T-helper 1 cell treated with Interleukin-12 subunit alpha and Interleukin-12 subunit beta and Interleukin-4 antibody, amounts not matched to agents 30 μg/mL and 1 μg/mL, for 36 hours (primary cell): Measurements from ENCODE around the gene KIAA0513.
"Not testable (repeated sequence)": the region's sequence is repeated elsewhere in the genome, so short reads cannot be mapped to it uniquely, and the experiment has no call there.

Experiments used
- H3K27ac Mint-ChIP-seq: one replicate; pipeline ENCODE4 v1.8.0; 2021; ENCODE audit warnings: mild to moderate bottlenecking, mixed read lengths
- H3K27me3 Mint-ChIP-seq: one replicate; pipeline ENCODE4 v1.8.0; 2021; ENCODE audit warnings: low read depth, mixed read lengths
- H3K36me3 Mint-ChIP-seq: one replicate; pipeline ENCODE4 v1.8.0; 2021; ENCODE audit warnings: low read depth, mixed read lengths
- H3K4me1 Mint-ChIP-seq: one replicate; pipeline ENCODE4 v1.8.0; 2021; ENCODE audit warnings: low read depth, mixed read lengths
- H3K4me3 Mint-ChIP-seq: one replicate; pipeline ENCODE4 v1.8.0; 2021; ENCODE audit warnings: mild to moderate bottlenecking, moderate library complexity, mixed read lengths
- H3K9me3 Mint-ChIP-seq: one replicate; pipeline ENCODE4 v1.8.0; 2021; ENCODE audit warnings: mixed read lengths

KIAA0513 gene

GRCh38 chr16:85031451-85031850 is 3.9 kb downstream of the KIAA0513 start:
- H3K4me1 Mint-ChIP-seq = peaks cover 27% of the 10 kb centered on the region
- no peak overlapping the region for H3K27ac Mint-ChIP-seq
- H3K4me3 Mint-ChIP-seq = no peak overlapping the region
- no peaks in the 10 kb centered on the region for H3K36me3 Mint-ChIP-seq
- no peaks in the 10 kb centered on the region for H3K27me3 Mint-ChIP-seq
- H3K9me3 Mint-ChIP-seq = no peaks in the 10 kb centered on the region

- not testable (repeated sequence) for H3K4me3 Mint-ChIP-seq, H3K9me3 Mint-ChIP-seq, H3K27me3 Mint-ChIP-seq, H3K36me3 Mint-ChIP-seq, H3K27ac Mint-ChIP-seq
- H3K4me1 Mint-ChIP-seq = peaks cover 23% of the 10 kb centered on the region
Observed at GRCh38 chr16:85032187-85032586, 4.6 kb downstream of the KIAA0513 start.

GRCh38 chr16:85033171-85033570 is 5.6 kb downstream of the KIAA0513 start:
- Mint-ChIP-seq H3K4me3 (no peak overlapping the region), H3K27me3 (no peaks in the 10 kb centered on the region), H3K36me3 (peaks cover 3% of the 10 kb centered on the region), H3K9me3 (no peaks in the 10 kb centered on the region), H3K27ac (no peak overlapping the region), H3K4me1 (peaks cover 21% of the 10 kb centered on the region)

- H3K9me3 Mint-ChIP-seq = no peaks in the 10 kb centered on the region
- H3K36me3 Mint-ChIP-seq = peaks cover 3% of the 10 kb centered on the region
- H3K27ac Mint-ChIP-seq = no peak overlapping the region
- no peak overlapping the region for H3K4me3 Mint-ChIP-seq
- no peaks in the 10 kb centered on the region for H3K27me3 Mint-ChIP-seq
- peaks cover 5% of the 10 kb centered on the region for H3K4me1 Mint-ChIP-seq
Observed at GRCh38 chr16:85034591-85035433, 7.2 kb downstream of the KIAA0513 start.

- H3K36me3 Mint-ChIP-seq = peaks cover 3% of the 10 kb centered on the region
- H3K27me3 Mint-ChIP-seq = no peaks in the 10 kb centered on the region
- peaks cover 3% of the 10 kb centered on the region for H3K4me1 Mint-ChIP-seq
- H3K4me3 Mint-ChIP-seq = no peak overlapping the region
- H3K9me3 Mint-ChIP-seq = no peaks in the 10 kb centered on the region
- H3K27ac Mint-ChIP-seq = no peak overlapping the region
Observed at GRCh38 chr16:85036236-85037049, 8.8 kb downstream of the KIAA0513 start.

- Mint-ChIP-seq H3K27ac (no peak overlapping the region), H3K9me3 (no peaks in the 10 kb centered on the region), H3K4me1 (no peaks in the 10 kb centered on the region), H3K4me3 (no peak overlapping the region), H3K27me3 (no peaks in the 10 kb centered on the region), H3K36me3 (peaks cover 3% of the 10 kb centered on the region)
Observed at GRCh38 chr16:85037050-85037410, 9.4 kb downstream of the KIAA0513 start.

GRCh38 chr16:85037721-85038120 is 10.1 kb downstream of the KIAA0513 start:
- Mint-ChIP-seq H3K4me3 (no peak overlapping the region), H3K27ac (no peak overlapping the region), H3K27me3 (no peaks in the 10 kb centered on the region), H3K4me1 (no peaks in the 10 kb centered on the region), H3K36me3 (peaks cover 3% of the 10 kb centered on the region), H3K9me3 (no peaks in the 10 kb centered on the region)

GRCh38 chr16:85040685-85041084 is 13.1 kb downstream of the KIAA0513 start:
- Mint-ChIP-seq H3K4me3 (no peak overlapping the region), H3K27me3 (no peaks in the 10 kb centered on the region), H3K36me3 (peaks cover 3% of the 10 kb centered on the region), H3K27ac (no peak overlapping the region), H3K9me3 (no peaks in the 10 kb centered on the region), H3K4me1 (no peaks in the 10 kb centered on the region)

- Mint-ChIP-seq H3K4me3 (no peak overlapping the region), H3K27ac (no peak overlapping the region), H3K36me3 (peaks cover 3% of the 10 kb centered on the region), H3K27me3 (no peaks in the 10 kb centered on the region), H3K9me3 (no peaks in the 10 kb centered on the region), H3K4me1 (no peaks in the 10 kb centered on the region)
Observed at GRCh38 chr16:85041219-85042166, 13.9 kb downstream of the KIAA0513 start.

- no peak overlapping the region for H3K4me3 Mint-ChIP-seq
- H3K27me3 Mint-ChIP-seq = no peaks in the 10 kb centered on the region
- H3K27ac Mint-ChIP-seq = no peak overlapping the region
- peaks cover under 1% of the 10 kb centered on the region for H3K36me3 Mint-ChIP-seq
- H3K4me1 Mint-ChIP-seq = peaks cover 2% of the 10 kb centered on the region
- H3K9me3 Mint-ChIP-seq = no peaks in the 10 kb centered on the region
Observed at GRCh38 chr16:85042167-85042526, 14.6 kb downstream of the KIAA0513 start.

GRCh38 chr16:85042606-85043005 is 15.0 kb downstream of the KIAA0513 start:
- Mint-ChIP-seq H3K9me3 (no peaks in the 10 kb centered on the region), H3K4me3 (no peak overlapping the region), H3K27ac (no peak overlapping the region), H3K36me3 (no peaks in the 10 kb centered on the region), H3K4me1 (peaks cover 5% of the 10 kb centered on the region), H3K27me3 (no peaks in the 10 kb centered on the region)

GRCh38 chr16:85045077-85045476 is 17.5 kb downstream of the KIAA0513 start:
- Mint-ChIP-seq H3K4me3 (no peak overlapping the region), H3K9me3 (no peaks in the 10 kb centered on the region), H3K27me3 (no peaks in the 10 kb centered on the region), H3K27ac (no peak overlapping the region), H3K36me3 (no peaks in the 10 kb centered on the region), H3K4me1 (peaks cover 5% of the 10 kb centered on the region)

- no peaks in the 10 kb centered on the region for H3K9me3 Mint-ChIP-seq
- no peaks in the 10 kb centered on the region for H3K27me3 Mint-ChIP-seq
- H3K36me3 Mint-ChIP-seq = no peaks in the 10 kb centered on the region
- no peak overlapping the region for H3K4me3 Mint-ChIP-seq
- no peak overlapping the region for H3K27ac Mint-ChIP-seq
- peaks cover 5% of the 10 kb centered on the region for H3K4me1 Mint-ChIP-seq
Observed at GRCh38 chr16:85045641-85046471, 18.3 kb downstream of the KIAA0513 start.
